Activated naive CD4-positive, alpha-beta T cell treated with anti-CD3 and anti-CD28 coated beads for 36 hours (primary cell): ENCODE data around the gene CHIC2. TPM values are rescaled to one million over a fixed set of nuclear protein-coding genes. Genes with fewer than 3 reads are reported as not detected.
"Not testable (repeated sequence)": the region's sequence is repeated elsewhere in the genome, so short reads cannot be mapped to it uniquely, and the experiment has no call there.

Source experiments
- CTCF ChIA-PET: fragments of 350-600 bp; sonication (Branson Sonifier 250); formaldehyde crosslinking; loops from one replicate; lab custom pipeline; 2021; ENCODE audit warnings: antibody characterized with exemption; lab: Charles Lee
- DNase-seq: peaks from one replicate; pipeline ENCODE4 v3.0.0-alpha.2; 2020
- H3K27ac Mint-ChIP-seq: one replicate; pipeline ENCODE4 v1.8.0; 2021; ENCODE audit warnings: mild to moderate bottlenecking, mixed read lengths
- H3K27me3 Mint-ChIP-seq: one replicate; pipeline ENCODE4 v1.8.0; 2021; ENCODE audit warnings: low read depth, mixed read lengths
- H3K36me3 Mint-ChIP-seq: one replicate; pipeline ENCODE4 v1.8.0; 2021; ENCODE audit warnings: low read depth, mixed read lengths
- H3K4me1 Mint-ChIP-seq: one replicate; pipeline ENCODE4 v1.8.0; 2021; ENCODE audit warnings: low read depth, mixed read lengths
- H3K4me3 Mint-ChIP-seq: one replicate; pipeline ENCODE4 v1.8.0; 2021; ENCODE audit warnings: mild to moderate bottlenecking, moderate library complexity, mixed read lengths
- H3K9me3 Mint-ChIP-seq: one replicate; pipeline ENCODE4 v1.8.0; 2021; ENCODE audit warnings: mixed read lengths
- intact Hi-C: fragments of 100-400 bp; cut with micrococcal nuclease; formaldehyde crosslinking; loops from one replicate; pipeline ENCODE4 v1.15.1; 2023
- total RNA-seq, 2 experiments: library from RNA; stranded (reverse); gene quantifications; one replicate each; pipeline ENCODE4 v1.2.3, GENCODE V29; 2021

The CHIC2 gene
- total RNA-seq, 2 experiments from 2014 or later: 7.2 to 7.6 TPM

GRCh38 chr4:54054501-54054900 lies 9.9 kb downstream of the CHIC2 start:
- no peak overlapping the region for H3K4me3 Mint-ChIP-seq
- peaks cover 55% of the 10 kb centered on the region for H3K4me1 Mint-ChIP-seq
- no peaks in the 10 kb centered on the region for H3K27me3 Mint-ChIP-seq
- CTCF ChIA-PET: interaction anchor here (1.0 kb wide), 1 partner anchor 9 kb away, joined by 3 read pairs; no protein-coding TSS in a partner anchor
- H3K27ac Mint-ChIP-seq: no peak overlapping the region
- DNase-seq: no peak
- H3K36me3 Mint-ChIP-seq: peaks cover 4% of the 10 kb centered on the region
- intact Hi-C loops: no loop called here
- no peaks in the 10 kb centered on the region for H3K9me3 Mint-ChIP-seq

GRCh38 chr4:54053322-54053721 lies 11.1 kb downstream of the CHIC2 start:
- H3K27ac Mint-ChIP-seq, H3K36me3 Mint-ChIP-seq, H3K4me3 Mint-ChIP-seq, intact Hi-C loops, H3K9me3 Mint-ChIP-seq, DNase-seq, H3K27me3 Mint-ChIP-seq, CTCF ChIA-PET: not testable (repeated sequence)
- peaks cover 55% of the 10 kb centered on the region for H3K4me1 Mint-ChIP-seq

- H3K27ac Mint-ChIP-seq: no peak overlapping the region
- intact Hi-C loops: loop anchor here (1.0 kb wide), 1 partner anchor 13 kb away; no protein-coding TSS in a partner anchor
- H3K27me3 Mint-ChIP-seq: no peaks in the 10 kb centered on the region
- DNase-seq: no peak
- peaks cover 22% of the 10 kb centered on the region for H3K36me3 Mint-ChIP-seq
- peaks cover 29% of the 10 kb centered on the region for H3K4me1 Mint-ChIP-seq
- H3K4me3 Mint-ChIP-seq: no peak overlapping the region
- CTCF ChIA-PET: no interaction called here
- peaks cover 2% of the 10 kb centered on the region for H3K9me3 Mint-ChIP-seq
Observed at GRCh38 chr4:54050214-54050904, 14.0 kb downstream of the CHIC2 start.

GRCh38 chr4:54043630-54044029 lies 20.8 kb downstream of the CHIC2 start:
- Mint-ChIP-seq H3K4me1 (peaks cover 34% of the 10 kb centered on the region), H3K36me3 (peaks cover 47% of the 10 kb centered on the region)
- DNase-seq, H3K4me3 Mint-ChIP-seq, H3K27ac Mint-ChIP-seq, H3K27me3 Mint-ChIP-seq, intact Hi-C loops, H3K9me3 Mint-ChIP-seq, CTCF ChIA-PET: not testable (repeated sequence)

- Mint-ChIP-seq H3K27ac (no peak overlapping the region), H3K9me3 (peaks cover 9% of the 10 kb centered on the region), H3K27me3 (no peaks in the 10 kb centered on the region), H3K4me1 (peaks cover 38% of the 10 kb centered on the region), H3K4me3 (no peak overlapping the region), H3K36me3 (peaks cover 41% of the 10 kb centered on the region)
- intact Hi-C loops: loop anchor here (1.0 kb wide), 1 partner anchor 21 kb away; no protein-coding TSS in a partner anchor
- no peak for DNase-seq
- CTCF ChIA-PET: no interaction called here
Observed at GRCh38 chr4:54041933-54042332, 22.5 kb downstream of the CHIC2 start.

- DNase-seq: no peak
- intact Hi-C loops: loop anchor here (1.0 kb wide), 1 partner anchor 22 kb away; no protein-coding TSS in a partner anchor
- Mint-ChIP-seq H3K4me3 (no peak overlapping the region), H3K9me3 (peaks cover 7% of the 10 kb centered on the region), H3K27me3 (no peaks in the 10 kb centered on the region), H3K36me3 (peaks cover 41% of the 10 kb centered on the region), H3K4me1 (peaks cover 44% of the 10 kb centered on the region), H3K27ac (no peak overlapping the region)
- CTCF ChIA-PET: interaction anchor here (1.2 kb wide), 1 partner anchor 21 kb away, joined by 3 read pairs; no protein-coding TSS in a partner anchor
Observed at GRCh38 chr4:54041100-54041499, 23.3 kb downstream of the CHIC2 start.

GRCh38 chr4:54038056-54038455 lies 26.3 kb downstream of the CHIC2 start:
- Mint-ChIP-seq H3K4me3 (no peak overlapping the region), H3K9me3 (no peaks in the 10 kb centered on the region), H3K4me1 (peaks cover 47% of the 10 kb centered on the region), H3K36me3 (peaks cover 38% of the 10 kb centered on the region), H3K27me3 (no peaks in the 10 kb centered on the region), H3K27ac (peak overlapping the region; percentile 8)
- intact Hi-C loops: no loop called here
- no peak for DNase-seq
- CTCF ChIA-PET: interaction anchor here (1.2 kb wide), 1 partner anchor 17 kb away, joined by 4 read pairs; no protein-coding TSS in a partner anchor

GRCh38 chr4:54036184-54036583 lies 28.2 kb downstream of the CHIC2 start:
- Mint-ChIP-seq H3K27me3 (no peaks in the 10 kb centered on the region), H3K4me1 (peaks cover 41% of the 10 kb centered on the region), H3K36me3 (peaks cover 30% of the 10 kb centered on the region), H3K27ac (no peak overlapping the region), H3K9me3 (no peaks in the 10 kb centered on the region), H3K4me3 (no peak overlapping the region)
- DNase-seq: no peak
- intact Hi-C loops: no loop called here
- CTCF ChIA-PET: interaction anchor here (1.5 kb wide), 1 partner anchor 20 kb away, joined by 3 read pairs; no protein-coding TSS in a partner anchor

GRCh38 chr4:54032558-54033135 lies 31.8 kb downstream of the CHIC2 start:
- DNase-seq: no peak
- Mint-ChIP-seq H3K27ac (no peak overlapping the region), H3K9me3 (no peaks in the 10 kb centered on the region), H3K36me3 (peaks cover 17% of the 10 kb centered on the region), H3K4me1 (peaks cover 25% of the 10 kb centered on the region), H3K4me3 (no peak overlapping the region), H3K27me3 (no peaks in the 10 kb centered on the region)
- CTCF ChIA-PET: no interaction called here
- intact Hi-C loops: no loop called here

- peaks cover 2% of the 10 kb centered on the region for H3K36me3 Mint-ChIP-seq
- H3K9me3 Mint-ChIP-seq: no peaks in the 10 kb centered on the region
- intact Hi-C loops: no loop called here
- H3K27me3 Mint-ChIP-seq: no peaks in the 10 kb centered on the region
- CTCF ChIA-PET: no interaction called here
- H3K27ac Mint-ChIP-seq: no peak overlapping the region
- no peak for DNase-seq
- no peak overlapping the region for H3K4me3 Mint-ChIP-seq
- peaks cover 16% of the 10 kb centered on the region for H3K4me1 Mint-ChIP-seq
Observed at GRCh38 chr4:54027311-54027710, 37.1 kb downstream of the CHIC2 start.

GRCh38 chr4:54025582-54025981 lies 38.8 kb downstream of the CHIC2 start:
- Mint-ChIP-seq H3K27me3 (no peaks in the 10 kb centered on the region), H3K4me1 (peaks cover 16% of the 10 kb centered on the region), H3K4me3 (no peak overlapping the region), H3K27ac (no peak overlapping the region), H3K36me3 (peaks cover 2% of the 10 kb centered on the region), H3K9me3 (no peaks in the 10 kb centered on the region)
- intact Hi-C loops: no loop called here
- CTCF ChIA-PET: no interaction called here
- DNase-seq: no peak

GRCh38 chr4:54023019-54023418 lies 41.4 kb downstream of the CHIC2 start:
- H3K36me3 Mint-ChIP-seq, H3K27ac Mint-ChIP-seq, intact Hi-C loops, CTCF ChIA-PET, H3K9me3 Mint-ChIP-seq, H3K27me3 Mint-ChIP-seq, H3K4me3 Mint-ChIP-seq, DNase-seq: not testable (repeated sequence)
- peaks cover 10% of the 10 kb centered on the region for H3K4me1 Mint-ChIP-seq

GRCh38 chr4:54017974-54018373 lies 46.4 kb downstream of the CHIC2 start:
- H3K27me3 Mint-ChIP-seq: no peaks in the 10 kb centered on the region
- intact Hi-C loops: no loop called here

More at GRCh38 chr4:54017974-54018373, 46.4 kb downstream of the CHIC2 start:
- Mint-ChIP-seq H3K9me3 (no peaks in the 10 kb centered on the region), H3K4me1 (peaks cover 4% of the 10 kb centered on the region), H3K4me3 (no peak overlapping the region), H3K36me3 (no peaks in the 10 kb centered on the region), H3K27ac (no peak overlapping the region)
- CTCF ChIA-PET: no interaction called here
- DNase-seq: no peak
